Occipital lobe (tissue), 2 donors: ENCODE measurements around the gene RAP1GAP. TPM values are rescaled to one million over a fixed set of nuclear protein-coding genes. Genes with fewer than 3 reads are reported as not detected.
"Not testable (repeated sequence)": the region's sequence is repeated elsewhere in the genome, so short reads cannot be mapped to it uniquely, and the experiment has no call there.

ENCODE experiments used
- DNase-seq: peaks from one replicate; lab custom pipeline; 2025; lab: John Stamatoyannopoulos, UW
- total RNA-seq: library from RNA; depleted of rRNA; stranded (reverse); fragments of >200 nt; gene quantifications from one replicate; pipeline ENCODE4 v1.2.3, GENCODE V29; 2014

Gene RAP1GAP
- total RNA-seq, 1 donor from 2014 or later, result 26.4 TPM

DNA sequence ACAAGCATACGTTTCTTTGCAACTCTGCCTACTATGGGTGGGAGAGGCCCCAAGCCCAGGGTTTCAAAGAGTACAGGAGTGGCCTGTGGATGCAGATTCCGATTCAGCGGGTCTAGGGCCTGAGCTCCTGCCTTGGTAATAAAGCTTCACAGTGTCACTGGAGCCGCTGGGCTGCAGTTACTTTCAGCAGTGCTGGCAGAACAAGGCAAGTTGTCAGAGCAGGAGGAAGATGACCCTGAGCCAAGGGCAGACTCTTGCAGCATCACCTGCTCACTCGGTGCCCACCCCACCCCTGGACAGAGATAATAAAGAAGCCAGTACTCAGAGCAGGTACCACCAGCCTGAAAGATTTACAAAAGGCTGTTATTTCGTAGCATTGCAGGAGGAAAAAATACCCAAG is 8.0 kb upstream of the RAP1GAP start:
- no peak for DNase-seq

DNA sequence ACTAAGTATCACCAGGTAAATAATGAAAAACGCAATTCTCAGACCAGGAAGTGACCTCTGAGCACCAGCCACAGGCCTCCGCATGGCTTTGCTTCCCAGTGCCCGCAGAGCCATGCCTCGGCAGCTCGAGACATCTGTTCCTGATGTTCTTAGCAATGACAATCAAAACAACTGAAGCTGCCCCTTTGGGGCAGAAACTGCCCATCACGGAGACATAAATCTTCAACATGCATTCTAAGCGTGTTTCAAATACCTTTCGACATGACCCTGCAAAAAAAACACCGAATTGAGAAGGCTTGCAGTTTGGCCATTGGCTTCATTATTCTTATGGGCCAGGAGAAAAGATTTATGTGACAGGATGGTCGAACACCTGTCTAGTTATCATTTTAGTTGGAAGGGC is 5.8 kb upstream of the RAP1GAP start:
- no peak for DNase-seq

DNA sequence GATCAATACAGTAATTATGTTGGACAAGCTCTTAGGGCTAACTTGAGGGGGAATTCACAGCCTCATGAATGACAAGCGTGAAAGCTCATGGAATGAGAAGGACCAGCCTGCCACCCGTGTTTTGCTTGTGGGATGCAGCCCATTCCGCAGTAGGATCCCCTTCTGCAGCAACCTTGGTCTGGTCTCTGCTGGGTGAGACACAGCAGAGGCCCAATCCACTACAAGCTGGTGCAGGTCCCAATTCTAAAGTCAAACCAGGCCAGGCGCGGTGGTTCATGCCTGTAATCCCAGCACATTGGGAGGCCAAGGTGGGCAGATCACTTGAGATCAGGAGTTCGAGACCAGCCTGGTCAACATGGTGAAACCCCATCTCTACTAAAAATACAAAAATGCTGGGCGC is 4.7 kb upstream of the RAP1GAP start:
- DNase-seq, result not testable (repeated sequence)

DNA sequence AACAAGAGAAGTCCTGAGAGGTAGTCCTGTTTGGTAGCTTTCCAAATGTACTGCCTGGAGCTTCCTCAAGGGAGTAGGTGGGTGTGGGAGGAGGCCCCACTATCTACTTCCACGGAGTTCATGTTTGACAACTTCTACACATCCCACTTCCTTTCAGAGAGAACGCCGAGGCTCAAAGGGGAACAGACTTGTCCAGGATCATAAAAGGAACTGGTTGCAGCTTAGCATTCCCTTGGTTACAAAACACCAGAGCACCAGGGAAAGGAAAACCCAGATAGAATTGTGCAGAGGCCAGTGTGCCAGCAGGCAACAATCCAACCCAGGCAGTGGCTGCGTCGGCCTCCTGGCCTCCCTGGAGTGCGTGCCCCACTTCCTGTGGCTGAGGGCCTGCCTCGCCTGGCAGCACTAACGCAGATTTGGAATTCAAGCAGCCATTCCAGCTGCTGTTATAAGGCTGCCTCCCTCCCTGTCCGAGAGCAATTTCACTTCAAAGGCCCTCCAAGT is 4.2 kb upstream of the RAP1GAP start:
- DNase-seq, result no peak

GRCh38 chr1:21672478-21673276 is 3.5 kb upstream of the RAP1GAP start:
- DNase-seq, result no peak

DNA sequence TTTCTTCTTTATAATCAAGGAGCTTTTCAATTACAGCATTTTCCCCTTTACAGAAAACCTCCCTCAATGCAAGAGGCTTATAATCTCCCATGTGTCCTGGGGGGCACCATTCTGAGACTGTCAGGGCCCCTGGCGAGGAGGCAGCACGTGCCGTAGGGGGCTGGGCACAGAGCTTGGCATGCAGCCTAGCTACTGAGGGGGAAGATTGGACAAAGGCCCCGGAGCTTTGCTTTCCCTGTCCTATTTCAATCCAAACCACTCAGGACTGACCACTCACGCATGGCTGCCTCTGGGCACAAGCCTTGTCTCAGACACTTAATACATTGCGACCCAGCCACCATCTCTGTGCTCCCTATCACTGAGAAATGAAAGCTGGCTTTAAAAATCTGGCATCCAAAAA is 2.8 kb upstream of the RAP1GAP start:
- no peak for DNase-seq

- DNase-seq, result no peak
Observed at GRCh38 chr1:21670956-21671902, 2.1 kb upstream of the RAP1GAP start.

- DNase-seq, result no peak
Observed at GRCh38 chr1:21670059-21670881, 1.1 kb upstream of the RAP1GAP start.

GRCh38 chr1:21668951-21669257 is 253 bp downstream of the RAP1GAP start:
- DNase-seq, result no peak

- DNase-seq, result no peak
Observed at GRCh38 chr1:21668232-21668950, 766 bp downstream of the RAP1GAP start.

DNA sequence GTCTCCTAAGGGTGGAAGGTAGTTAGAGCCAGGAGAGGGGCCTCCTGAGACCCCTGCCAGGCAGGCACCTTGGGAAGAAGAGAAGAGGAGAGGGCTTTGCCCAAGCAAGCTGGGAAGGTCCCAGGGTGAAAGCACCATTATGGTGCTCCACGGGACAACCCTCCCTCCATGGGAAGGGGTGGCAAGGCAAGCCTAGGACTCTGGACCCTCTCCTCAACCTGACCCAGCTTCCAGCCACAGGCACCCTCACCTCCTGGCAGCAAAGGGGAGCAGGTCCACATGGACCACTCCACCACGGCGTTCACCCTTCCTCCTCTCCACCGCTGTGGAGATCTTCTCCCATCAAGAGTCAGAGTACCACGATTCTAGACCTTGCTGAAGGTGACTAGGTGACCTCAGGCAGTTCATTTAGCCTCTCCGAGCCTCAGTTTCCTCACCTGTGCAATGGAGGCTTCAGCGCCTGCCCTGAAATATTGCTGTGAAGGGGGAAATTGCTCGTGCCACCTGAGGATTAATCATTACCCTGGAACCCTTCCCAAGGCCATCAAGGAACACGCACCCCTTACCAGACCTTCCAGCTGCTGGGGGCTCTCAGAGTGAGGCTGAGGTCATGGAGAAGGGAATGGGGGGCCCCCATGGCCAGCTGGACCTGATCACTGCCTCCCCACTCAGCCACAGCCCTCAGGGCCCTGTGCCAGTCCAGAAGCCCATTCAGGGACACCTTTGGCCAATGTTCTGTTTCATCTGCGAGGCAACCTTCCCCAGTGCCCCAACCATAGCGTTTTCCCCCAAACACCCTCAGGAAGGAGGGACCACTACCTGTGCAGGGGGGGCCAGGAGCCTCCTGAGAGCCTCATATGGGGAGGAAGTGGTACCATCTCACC is 1.6 kb downstream of the RAP1GAP start:
- no peak for DNase-seq

- no peak for DNase-seq
Observed at GRCh38 chr1:21666576-21667320, 2.4 kb downstream of the RAP1GAP start.

GRCh38 chr1:21665711-21666575 is 3.2 kb downstream of the RAP1GAP start:
- DNase-seq, result no peak

GRCh38 chr1:21664806-21665588 is 4.2 kb downstream of the RAP1GAP start:
- no peak for DNase-seq

- no peak for DNase-seq
Observed at GRCh38 chr1:21663951-21664805, 5.0 kb downstream of the RAP1GAP start.

- no peak for DNase-seq
Observed at GRCh38 chr1:21663248-21663950, 5.8 kb downstream of the RAP1GAP start.
